Thyroid gland (tissue), 4 donors: Measurements from ENCODE around the gene CFAP46.

Experiments
- POLR2A ChIP-seq, 2 donors: fragments of 450-650 bp; IDR thresholded peaks; one replicate each; pipeline ENCODE4 v1.6.1; 2017; ENCODE audit warnings: antibody characterized with exemption in 2 of 2, mild to moderate bottlenecking in 2 of 2, moderate library complexity in 1 of 2
- TF ChIP-seq, protein P1 (sequence below), 6 experiments: fragments of 200-600 bp in 3 of 6; fragments of 450-650 bp in 3 of 6; sonication (generic) in 3 of 6; IDR thresholded peaks; one replicate each; pipeline ENCODE4 v1.5.1; 2016 to 2019; ENCODE audit warnings: antibody characterized with exemption in 6 of 6, mild to moderate bottlenecking in 2 of 6, inconsistent platforms in 1 of 6, moderate library complexity in 1 of 6

GRCh38 chr10:132901351-132901750, 41.0 kb downstream of the CFAP46 start:
- TF ChIP-seq, protein P1, sequence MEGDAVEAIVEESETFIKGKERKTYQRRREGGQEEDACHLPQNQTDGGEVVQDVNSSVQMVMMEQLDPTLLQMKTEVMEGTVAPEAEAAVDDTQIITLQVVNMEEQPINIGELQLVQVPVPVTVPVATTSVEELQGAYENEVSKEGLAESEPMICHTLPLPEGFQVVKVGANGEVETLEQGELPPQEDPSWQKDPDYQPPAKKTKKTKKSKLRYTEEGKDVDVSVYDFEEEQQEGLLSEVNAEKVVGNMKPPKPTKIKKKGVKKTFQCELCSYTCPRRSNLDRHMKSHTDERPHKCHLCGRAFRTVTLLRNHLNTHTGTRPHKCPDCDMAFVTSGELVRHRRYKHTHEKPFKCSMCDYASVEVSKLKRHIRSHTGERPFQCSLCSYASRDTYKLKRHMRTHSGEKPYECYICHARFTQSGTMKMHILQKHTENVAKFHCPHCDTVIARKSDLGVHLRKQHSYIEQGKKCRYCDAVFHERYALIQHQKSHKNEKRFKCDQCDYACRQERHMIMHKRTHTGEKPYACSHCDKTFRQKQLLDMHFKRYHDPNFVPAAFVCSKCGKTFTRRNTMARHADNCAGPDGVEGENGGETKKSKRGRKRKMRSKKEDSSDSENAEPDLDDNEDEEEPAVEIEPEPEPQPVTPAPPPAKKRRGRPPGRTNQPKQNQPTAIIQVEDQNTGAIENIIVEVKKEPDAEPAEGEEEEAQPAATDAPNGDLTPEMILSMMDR (IDR thresholded peaks at IDR 0.05) = no peak
- no peak for TF ChIP-seq POLR2A (IDR thresholded peaks at IDR 0.05)
